DND-41 (cell line): ENCODE measurements around the gene RGCC.

Experiments used
- ATAC-seq: fragments of 200-7000 bp; cut with Tn5 transposase; 3 replicates; pipeline ENCODE4 v1.9.1; 2021; ENCODE audit warnings: low read depth; ENCODE audit not compliant: insufficient read depth
- DNase-seq: peaks from one replicate; pipeline ENCODE4 v3.0.0-alpha.2; 2020
- H2AFZ ChIP-seq: 2 replicates; pipeline ENCODE4 v1.6.0; 2012; ENCODE audit warnings: low read depth, low read length
- H3K27ac ChIP-seq: 2 replicates; pipeline ENCODE4 v1.5.1; 2012; ENCODE audit warnings: low read length, inconsistent platforms
- H3K27me3 ChIP-seq: fragments of 200-600 bp; sonication (generic); 2 replicates; pipeline ENCODE4 v1.6.0; 2012; ENCODE audit warnings: low read length, mild to moderate bottlenecking, inconsistent platforms; ENCODE audit not compliant: insufficient read depth, poor library complexity
- H3K36me3 ChIP-seq: 2 replicates; pipeline ENCODE4 v1.5.1; 2012; ENCODE audit warnings: low read length, inconsistent platforms; ENCODE audit not compliant: insufficient read depth
- H3K4me1 ChIP-seq: 2 replicates; pipeline ENCODE4 v1.5.1; 2012; ENCODE audit warnings: mild to moderate bottlenecking, low read length; ENCODE audit not compliant: insufficient read depth
- H3K4me2 ChIP-seq: 2 replicates; pipeline ENCODE4 v1.6.0; 2012; ENCODE audit warnings: mild to moderate bottlenecking, moderate library complexity, low read length, inconsistent platforms; ENCODE audit not compliant: insufficient read depth
- H3K4me3 ChIP-seq, 2 experiments: fragments of 200-600 bp in 1 of 2; shearing (Covaris generic) in 1 of 2; 2 replicates each; pipeline ENCODE4 v1.5.1; 2012 to 2016; ENCODE audit warnings: inconsistent platforms in 2 of 2, low read length in 2 of 2, mild to moderate bottlenecking in 2 of 2, low read depth in 1 of 2, moderate library complexity in 1 of 2
- H3K79me2 ChIP-seq: 2 replicates; pipeline ENCODE4 v1.6.0; 2012; ENCODE audit warnings: low read length, inconsistent platforms; ENCODE audit not compliant: insufficient read depth
- H3K9ac ChIP-seq: 2 replicates; pipeline ENCODE4 v1.6.0; 2012; ENCODE audit warnings: low read depth, mild to moderate bottlenecking, inconsistent platforms, low read length, moderate library complexity
- H3K9me3 ChIP-seq: 2 replicates; pipeline ENCODE4 v1.5.1; 2012; ENCODE audit warnings: low read length, moderate library complexity, mild to moderate bottlenecking, inconsistent platforms; ENCODE audit not compliant: insufficient read depth, severe bottlenecking
- H4K20me1 ChIP-seq: 2 replicates; pipeline ENCODE4 v1.6.0; 2012; ENCODE audit warnings: low read length; ENCODE audit not compliant: insufficient read depth
- EZH2 ChIP-seq: IDR thresholded peaks from 3 replicates; pipeline ENCODE4 v1.6.1; 2012; ENCODE audit warnings: borderline replicate concordance, low read depth, mild to moderate bottlenecking, moderate library complexity, low read length, inconsistent platforms; ENCODE audit not compliant: severe bottlenecking
- TF ChIP-seq, protein P1 (sequence below): IDR thresholded peaks from 2 replicates; pipeline ENCODE4 v1.5.1; 2012; ENCODE audit warnings: borderline replicate concordance, low read length, moderate library complexity, mild to moderate bottlenecking; ENCODE audit not compliant: poor library complexity, severe bottlenecking; ENCODE audit errors: extremely low read depth

RGCC gene

DNA sequence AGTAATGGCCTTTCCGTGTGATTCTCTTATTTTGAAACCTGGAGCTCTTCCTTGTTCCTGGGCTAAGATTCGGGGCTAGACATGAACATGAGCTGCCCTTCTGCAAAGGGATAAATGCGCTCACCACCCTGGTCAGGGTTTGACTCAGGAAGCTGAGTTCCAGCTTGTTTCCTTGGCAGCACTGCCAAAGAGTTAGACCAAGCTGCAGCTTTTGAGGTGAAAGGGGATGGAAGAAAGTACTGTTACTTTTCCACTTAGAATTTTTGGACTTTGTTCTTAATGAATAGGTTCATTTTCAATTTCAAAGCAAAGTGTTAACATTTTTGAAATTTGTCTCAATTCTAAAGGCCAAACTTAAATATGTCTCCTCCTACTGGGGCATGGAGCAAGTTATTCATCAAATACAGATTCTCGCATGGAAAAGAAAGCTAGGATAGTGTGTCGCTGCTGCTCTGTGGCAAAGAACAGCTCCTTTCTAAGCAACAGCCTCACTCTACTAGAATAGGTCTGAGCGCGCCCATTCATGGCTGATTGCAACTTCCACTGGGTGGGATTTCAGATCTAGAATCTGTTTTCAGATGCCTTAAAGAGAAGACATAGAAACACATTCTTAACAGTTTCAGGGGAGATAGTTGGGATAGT lies 2.2 kb downstream of the RGCC start:
- Histone ChIP-seq H3K79me2 (no peaks in the 10 kb centered on the region), H3K36me3 (no peaks in the 10 kb centered on the region), H3K4me2 (no peak overlapping the region), H3K4me3 (no peak overlapping the region), H3K9ac (no peak overlapping the region), H3K27me3 (no peaks in the 10 kb centered on the region), H3K9me3 (no peaks in the 10 kb centered on the region), H4K20me1 (no peaks in the 10 kb centered on the region), H2AFZ (no peak overlapping the region), H3K4me1 (peaks cover 19% of the 10 kb centered on the region), H3K27ac (no peak overlapping the region)
- TF ChIP-seq, protein P1, sequence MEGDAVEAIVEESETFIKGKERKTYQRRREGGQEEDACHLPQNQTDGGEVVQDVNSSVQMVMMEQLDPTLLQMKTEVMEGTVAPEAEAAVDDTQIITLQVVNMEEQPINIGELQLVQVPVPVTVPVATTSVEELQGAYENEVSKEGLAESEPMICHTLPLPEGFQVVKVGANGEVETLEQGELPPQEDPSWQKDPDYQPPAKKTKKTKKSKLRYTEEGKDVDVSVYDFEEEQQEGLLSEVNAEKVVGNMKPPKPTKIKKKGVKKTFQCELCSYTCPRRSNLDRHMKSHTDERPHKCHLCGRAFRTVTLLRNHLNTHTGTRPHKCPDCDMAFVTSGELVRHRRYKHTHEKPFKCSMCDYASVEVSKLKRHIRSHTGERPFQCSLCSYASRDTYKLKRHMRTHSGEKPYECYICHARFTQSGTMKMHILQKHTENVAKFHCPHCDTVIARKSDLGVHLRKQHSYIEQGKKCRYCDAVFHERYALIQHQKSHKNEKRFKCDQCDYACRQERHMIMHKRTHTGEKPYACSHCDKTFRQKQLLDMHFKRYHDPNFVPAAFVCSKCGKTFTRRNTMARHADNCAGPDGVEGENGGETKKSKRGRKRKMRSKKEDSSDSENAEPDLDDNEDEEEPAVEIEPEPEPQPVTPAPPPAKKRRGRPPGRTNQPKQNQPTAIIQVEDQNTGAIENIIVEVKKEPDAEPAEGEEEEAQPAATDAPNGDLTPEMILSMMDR, result no peak
- no peak for TF ChIP-seq EZH2
- ATAC-seq (no peak), DNase-seq (no peak)

DNA sequence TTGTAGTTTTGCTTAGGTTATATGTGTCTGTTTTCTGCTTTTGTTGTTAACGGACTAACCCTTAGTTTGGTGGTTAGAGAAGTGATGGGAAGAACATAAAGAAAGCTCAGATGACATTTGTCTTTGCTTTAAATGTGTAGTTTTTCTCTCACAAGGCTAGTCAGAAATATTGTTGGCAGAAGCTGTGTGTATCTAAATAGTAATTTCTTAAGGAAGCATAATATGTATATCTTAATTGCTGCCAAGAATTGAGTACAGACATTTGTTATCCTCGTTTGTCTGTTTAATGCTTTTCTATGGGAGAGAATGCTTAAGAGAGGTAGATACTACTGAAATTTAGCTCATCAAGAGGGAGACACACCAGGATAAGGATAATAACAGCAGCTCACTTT lies 2.7 kb downstream of the RGCC start:
- Histone ChIP-seq H3K36me3 (no peaks in the 10 kb centered on the region), H4K20me1 (no peaks in the 10 kb centered on the region), H3K27ac (no peak overlapping the region), H3K4me1 (peaks cover 24% of the 10 kb centered on the region), H3K4me3 (no peak overlapping the region), H2AFZ (no peak overlapping the region), H3K27me3 (no peaks in the 10 kb centered on the region), H3K79me2 (no peaks in the 10 kb centered on the region), H3K9me3 (no peaks in the 10 kb centered on the region), H3K4me2 (no peak overlapping the region), H3K9ac (no peak overlapping the region)
- TF ChIP-seq, protein P1, result no peak
- TF ChIP-seq EZH2, result no peak
- DNase-seq, result no peak
- ATAC-seq, result no peak

DNA sequence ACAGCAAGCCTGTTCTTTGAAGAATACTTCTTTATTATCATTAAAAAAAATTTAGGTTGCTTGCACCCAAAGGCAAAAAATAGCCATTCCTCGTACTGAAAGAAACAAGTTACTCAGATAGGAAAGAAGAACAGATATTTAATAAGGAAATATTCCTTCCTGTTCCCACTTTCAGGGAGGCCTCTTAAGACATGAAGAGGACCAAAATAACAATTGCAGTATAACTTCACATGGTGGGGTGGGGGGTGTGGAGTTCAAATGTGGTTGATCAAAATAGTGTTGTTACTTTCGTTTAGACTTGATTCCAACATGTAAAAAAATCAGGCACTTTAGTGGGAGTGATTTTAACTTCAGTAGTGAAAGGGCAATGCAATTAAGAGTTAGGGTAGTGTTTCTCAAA lies 3.6 kb downstream of the RGCC start:
- Histone ChIP-seq H2AFZ (no peak overlapping the region), H3K9me3 (no peaks in the 10 kb centered on the region), H3K79me2 (no peaks in the 10 kb centered on the region), H3K27me3 (no peaks in the 10 kb centered on the region), H3K4me1 (peaks cover 33% of the 10 kb centered on the region), H3K36me3 (no peaks in the 10 kb centered on the region), H3K4me2 (no peak overlapping the region), H4K20me1 (no peaks in the 10 kb centered on the region), H3K4me3 (no peak overlapping the region), H3K9ac (no peak overlapping the region), H3K27ac (no peak overlapping the region)
- no peak for ATAC-seq
- DNase-seq, result no peak
- TF ChIP-seq EZH2, result no peak
- TF ChIP-seq, protein P1, result no peak
